Measurements from ENCODE around the gene KCNA3. TPM values are rescaled to one million over a fixed set of nuclear protein-coding genes. Genes with fewer than 3 reads are reported as not detected.

Gene KCNA3
- total RNA-seq, 1 experiment from 2014 or later, result 1.2 TPM

DNA sequence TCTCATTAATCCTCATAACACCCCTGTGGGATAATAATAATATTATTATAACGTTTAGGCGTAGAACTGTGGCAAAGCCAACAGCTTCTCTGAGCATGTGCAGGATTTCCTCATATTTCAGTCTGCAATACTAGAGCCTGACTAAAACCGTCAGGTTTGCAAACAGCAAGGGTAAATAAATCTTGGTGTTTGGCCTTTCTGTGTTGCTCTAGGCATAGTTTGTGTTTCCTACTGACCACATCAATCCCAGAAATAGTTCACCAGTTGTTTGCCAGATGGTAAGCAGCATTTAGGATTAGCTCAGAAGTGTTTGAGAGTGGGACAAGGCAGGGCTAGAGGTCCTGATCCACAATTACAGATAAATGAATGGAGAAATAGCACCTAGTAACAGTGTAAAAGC is 2.8 kb upstream of the KCNA3 start:
- Mint-ChIP-seq H3K4me1 (peaks cover 11% of the 10 kb centered on the region), H3K9me3 (no peaks in the 10 kb centered on the region), H3K36me3 (peaks cover 4% of the 10 kb centered on the region; the same call in 1 of the 2 replicates), H3K4me3 (no peak overlapping the region), H3K27me3 (ENCODE audit: low read depth) (peaks cover 73% of the 10 kb centered on the region), H3K27ac (no peak overlapping the region)
- CTCF ChIA-PET, result interaction anchor here (1.2 to 2.3 kb wide), 2 partner anchors 58 to 103 kb away, joined by 8 read pairs; no protein-coding TSS in a partner anchor
- DNase-seq (ENCODE audit: low spot score), result no peak
- POLR2A ChIA-PET, result no interaction called here
- TF ChIP-seq CBFB (CRISPR knock-in tag; IDR thresholded peaks at IDR 0.05; ENCODE audit: low read depth), result no peak
- TF ChIP-seq, protein P1, sequence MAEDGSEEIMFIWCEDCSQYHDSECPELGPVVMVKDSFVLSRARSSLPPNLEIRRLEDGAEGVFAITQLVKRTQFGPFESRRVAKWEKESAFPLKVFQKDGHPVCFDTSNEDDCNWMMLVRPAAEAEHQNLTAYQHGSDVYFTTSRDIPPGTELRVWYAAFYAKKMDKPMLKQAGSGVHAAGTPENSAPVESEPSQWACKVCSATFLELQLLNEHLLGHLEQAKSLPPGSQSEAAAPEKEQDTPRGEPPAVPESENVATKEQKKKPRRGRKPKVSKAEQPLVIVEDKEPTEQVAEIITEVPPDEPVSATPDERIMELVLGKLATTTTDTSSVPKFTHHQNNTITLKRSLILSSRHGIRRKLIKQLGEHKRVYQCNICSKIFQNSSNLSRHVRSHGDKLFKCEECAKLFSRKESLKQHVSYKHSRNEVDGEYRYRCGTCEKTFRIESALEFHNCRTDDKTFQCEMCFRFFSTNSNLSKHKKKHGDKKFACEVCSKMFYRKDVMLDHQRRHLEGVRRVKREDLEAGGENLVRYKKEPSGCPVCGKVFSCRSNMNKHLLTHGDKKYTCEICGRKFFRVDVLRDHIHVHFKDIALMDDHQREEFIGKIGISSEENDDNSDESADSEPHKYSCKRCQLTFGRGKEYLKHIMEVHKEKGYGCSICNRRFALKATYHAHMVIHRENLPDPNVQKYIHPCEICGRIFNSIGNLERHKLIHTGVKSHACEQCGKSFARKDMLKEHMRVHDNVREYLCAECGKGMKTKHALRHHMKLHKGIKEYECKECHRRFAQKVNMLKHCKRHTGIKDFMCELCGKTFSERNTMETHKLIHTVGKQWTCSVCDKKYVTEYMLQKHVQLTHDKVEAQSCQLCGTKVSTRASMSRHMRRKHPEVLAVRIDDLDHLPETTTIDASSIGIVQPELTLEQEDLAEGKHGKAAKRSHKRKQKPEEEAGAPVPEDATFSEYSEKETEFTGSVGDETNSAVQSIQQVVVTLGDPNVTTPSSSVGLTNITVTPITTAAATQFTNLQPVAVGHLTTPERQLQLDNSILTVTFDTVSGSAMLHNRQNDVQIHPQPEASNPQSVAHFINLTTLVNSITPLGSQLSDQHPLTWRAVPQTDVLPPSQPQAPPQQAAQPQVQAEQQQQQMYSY (CRISPR knock-in tag; IDR thresholded peaks at IDR 0.05), result no peak
- TF ChIP-seq ZNF671 (CRISPR knock-in tag; IDR thresholded peaks at IDR 0.05), result no peak
- no peak for TF ChIP-seq ZNF423 (CRISPR knock-in tag; IDR thresholded peaks at IDR 0.05)
- TF ChIP-seq, protein P2, sequence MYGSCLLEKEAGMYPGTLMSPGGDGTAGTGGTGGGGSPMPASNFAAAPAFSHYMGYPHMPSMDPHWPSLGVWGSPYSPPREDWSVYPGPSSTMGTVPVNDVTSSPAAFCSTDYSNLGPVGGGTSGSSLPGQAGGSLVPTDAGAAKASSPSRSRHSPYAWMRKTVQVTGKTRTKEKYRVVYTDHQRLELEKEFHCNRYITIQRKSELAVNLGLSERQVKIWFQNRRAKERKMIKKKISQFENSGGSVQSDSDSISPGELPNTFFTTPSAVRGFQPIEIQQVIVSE (CRISPR knock-in tag; IDR thresholded peaks at IDR 0.05; ENCODE audit: borderline replicate concordance), result no peak
- no peak for TF ChIP-seq RELA (CRISPR knock-in tag; IDR thresholded peaks at IDR 0.05; ENCODE audit: borderline replicate concordance)
- TF ChIP-seq, protein P3, sequence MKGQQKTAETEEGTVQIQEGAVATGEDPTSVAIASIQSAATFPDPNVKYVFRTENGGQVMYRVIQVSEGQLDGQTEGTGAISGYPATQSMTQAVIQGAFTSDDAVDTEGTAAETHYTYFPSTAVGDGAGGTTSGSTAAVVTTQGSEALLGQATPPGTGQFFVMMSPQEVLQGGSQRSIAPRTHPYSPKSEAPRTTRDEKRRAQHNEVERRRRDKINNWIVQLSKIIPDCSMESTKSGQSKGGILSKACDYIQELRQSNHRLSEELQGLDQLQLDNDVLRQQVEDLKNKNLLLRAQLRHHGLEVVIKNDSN (CRISPR knock-in tag; IDR thresholded peaks at IDR 0.05), result no peak
- TF ChIP-seq, protein P4, sequence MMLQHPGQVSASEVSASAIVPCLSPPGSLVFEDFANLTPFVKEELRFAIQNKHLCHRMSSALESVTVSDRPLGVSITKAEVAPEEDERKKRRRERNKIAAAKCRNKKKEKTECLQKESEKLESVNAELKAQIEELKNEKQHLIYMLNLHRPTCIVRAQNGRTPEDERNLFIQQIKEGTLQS (CRISPR knock-in tag; conservative IDR thresholded peaks at IDR 0.05), result no peak
- TF ChIP-seq, protein P5, sequence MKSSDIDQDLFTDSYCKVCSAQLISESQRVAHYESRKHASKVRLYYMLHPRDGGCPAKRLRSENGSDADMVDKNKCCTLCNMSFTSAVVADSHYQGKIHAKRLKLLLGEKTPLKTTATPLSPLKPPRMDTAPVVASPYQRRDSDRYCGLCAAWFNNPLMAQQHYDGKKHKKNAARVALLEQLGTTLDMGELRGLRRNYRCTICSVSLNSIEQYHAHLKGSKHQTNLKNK (CRISPR knock-in tag; IDR thresholded peaks at IDR 0.05), result no peak
- TF ChIP-seq IRF2 (CRISPR knock-in tag; IDR thresholded peaks at IDR 0.05; ENCODE audit: borderline replicate concordance, low read depth), result no peak
- TF ChIP-seq ZNF121 (CRISPR knock-in tag; IDR thresholded peaks at IDR 0.05), result no peak
- TF ChIP-seq, protein P6, sequence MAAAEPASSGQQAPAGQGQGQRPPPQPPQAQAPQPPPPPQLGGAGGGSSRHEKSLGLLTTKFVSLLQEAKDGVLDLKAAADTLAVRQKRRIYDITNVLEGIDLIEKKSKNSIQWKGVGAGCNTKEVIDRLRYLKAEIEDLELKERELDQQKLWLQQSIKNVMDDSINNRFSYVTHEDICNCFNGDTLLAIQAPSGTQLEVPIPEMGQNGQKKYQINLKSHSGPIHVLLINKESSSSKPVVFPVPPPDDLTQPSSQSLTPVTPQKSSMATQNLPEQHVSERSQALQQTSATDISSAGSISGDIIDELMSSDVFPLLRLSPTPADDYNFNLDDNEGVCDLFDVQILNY (CRISPR knock-in tag; IDR thresholded peaks at IDR 0.05), result no peak
- TF ChIP-seq, protein P7, sequence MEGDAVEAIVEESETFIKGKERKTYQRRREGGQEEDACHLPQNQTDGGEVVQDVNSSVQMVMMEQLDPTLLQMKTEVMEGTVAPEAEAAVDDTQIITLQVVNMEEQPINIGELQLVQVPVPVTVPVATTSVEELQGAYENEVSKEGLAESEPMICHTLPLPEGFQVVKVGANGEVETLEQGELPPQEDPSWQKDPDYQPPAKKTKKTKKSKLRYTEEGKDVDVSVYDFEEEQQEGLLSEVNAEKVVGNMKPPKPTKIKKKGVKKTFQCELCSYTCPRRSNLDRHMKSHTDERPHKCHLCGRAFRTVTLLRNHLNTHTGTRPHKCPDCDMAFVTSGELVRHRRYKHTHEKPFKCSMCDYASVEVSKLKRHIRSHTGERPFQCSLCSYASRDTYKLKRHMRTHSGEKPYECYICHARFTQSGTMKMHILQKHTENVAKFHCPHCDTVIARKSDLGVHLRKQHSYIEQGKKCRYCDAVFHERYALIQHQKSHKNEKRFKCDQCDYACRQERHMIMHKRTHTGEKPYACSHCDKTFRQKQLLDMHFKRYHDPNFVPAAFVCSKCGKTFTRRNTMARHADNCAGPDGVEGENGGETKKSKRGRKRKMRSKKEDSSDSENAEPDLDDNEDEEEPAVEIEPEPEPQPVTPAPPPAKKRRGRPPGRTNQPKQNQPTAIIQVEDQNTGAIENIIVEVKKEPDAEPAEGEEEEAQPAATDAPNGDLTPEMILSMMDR (IDR thresholded peaks at IDR 0.05), result no peak
- no peak for ATAC-seq

DNA sequence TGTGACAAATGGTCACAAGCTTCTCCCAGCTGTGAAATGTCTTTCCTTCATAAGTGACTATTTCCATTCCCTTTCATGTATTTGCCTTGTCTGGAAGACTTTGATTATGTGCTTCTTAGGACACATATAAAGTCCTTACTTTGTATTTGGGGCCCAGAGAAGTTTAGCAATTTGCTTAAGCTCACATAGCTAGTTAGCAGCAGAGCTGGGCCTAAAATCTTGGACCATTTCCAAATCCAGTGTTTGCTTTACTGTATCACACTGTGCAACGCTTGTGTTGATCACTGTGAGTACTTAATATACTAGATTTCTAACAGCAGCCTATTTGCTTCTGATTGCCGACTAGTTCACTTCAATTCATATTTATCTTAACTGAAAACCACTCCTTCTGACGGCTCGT is 2.2 kb upstream of the KCNA3 start:
- no peak overlapping the region for H3K4me3 Mint-ChIP-seq
- H3K36me3 Mint-ChIP-seq, result peaks cover 4% of the 10 kb centered on the region; the same call in 1 of the 2 replicates
- H3K4me1 Mint-ChIP-seq, result peaks cover 11% of the 10 kb centered on the region
- no peaks in the 10 kb centered on the region for H3K9me3 Mint-ChIP-seq
- ATAC-seq, result no peak
- H3K27ac Mint-ChIP-seq, result no peak overlapping the region
- DNase-seq (ENCODE audit: low spot score), result no peak
- peaks cover 79% of the 10 kb centered on the region for H3K27me3 Mint-ChIP-seq (ENCODE audit: low read depth)
- ChIA-PET CTCF (interaction anchor here (1.2 to 2.3 kb wide), 2 partner anchors 57 to 104 kb away, joined by 8 read pairs; no protein-coding TSS in a partner anchor), POLR2A (no interaction called here)
- no peak for TF ChIP-seq ETV6 (CRISPR knock-in tag; IDR thresholded peaks at IDR 0.05)
- TF ChIP-seq, protein P8, sequence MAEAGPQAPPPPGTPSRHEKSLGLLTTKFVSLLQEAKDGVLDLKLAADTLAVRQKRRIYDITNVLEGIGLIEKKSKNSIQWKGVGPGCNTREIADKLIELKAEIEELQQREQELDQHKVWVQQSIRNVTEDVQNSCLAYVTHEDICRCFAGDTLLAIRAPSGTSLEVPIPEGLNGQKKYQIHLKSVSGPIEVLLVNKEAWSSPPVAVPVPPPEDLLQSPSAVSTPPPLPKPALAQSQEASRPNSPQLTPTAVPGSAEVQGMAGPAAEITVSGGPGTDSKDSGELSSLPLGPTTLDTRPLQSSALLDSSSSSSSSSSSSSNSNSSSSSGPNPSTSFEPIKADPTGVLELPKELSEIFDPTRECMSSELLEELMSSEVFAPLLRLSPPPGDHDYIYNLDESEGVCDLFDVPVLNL (CRISPR knock-in tag; IDR thresholded peaks at IDR 0.05; ENCODE audit: borderline replicate concordance, low read depth), result no peak
- no peak for TF ChIP-seq ZNF121 (CRISPR knock-in tag; IDR thresholded peaks at IDR 0.05)
- no peak for TF ChIP-seq ZNF671 (CRISPR knock-in tag; IDR thresholded peaks at IDR 0.05)
- TF ChIP-seq FOXK1 (CRISPR knock-in tag; IDR thresholded peaks at IDR 0.05), result no peak
- TF ChIP-seq, protein P2 (CRISPR knock-in tag; IDR thresholded peaks at IDR 0.05; ENCODE audit: borderline replicate concordance), result no peak
- no peak for TF ChIP-seq CBFB (CRISPR knock-in tag; IDR thresholded peaks at IDR 0.05; ENCODE audit: low read depth)
- TF ChIP-seq, protein P9, sequence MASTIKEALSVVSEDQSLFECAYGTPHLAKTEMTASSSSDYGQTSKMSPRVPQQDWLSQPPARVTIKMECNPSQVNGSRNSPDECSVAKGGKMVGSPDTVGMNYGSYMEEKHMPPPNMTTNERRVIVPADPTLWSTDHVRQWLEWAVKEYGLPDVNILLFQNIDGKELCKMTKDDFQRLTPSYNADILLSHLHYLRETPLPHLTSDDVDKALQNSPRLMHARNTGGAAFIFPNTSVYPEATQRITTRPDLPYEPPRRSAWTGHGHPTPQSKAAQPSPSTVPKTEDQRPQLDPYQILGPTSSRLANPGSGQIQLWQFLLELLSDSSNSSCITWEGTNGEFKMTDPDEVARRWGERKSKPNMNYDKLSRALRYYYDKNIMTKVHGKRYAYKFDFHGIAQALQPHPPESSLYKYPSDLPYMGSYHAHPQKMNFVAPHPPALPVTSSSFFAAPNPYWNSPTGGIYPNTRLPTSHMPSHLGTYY (CRISPR knock-in tag; IDR thresholded peaks at IDR 0.05), result no peak
- TF ChIP-seq, protein P5 (CRISPR knock-in tag; IDR thresholded peaks at IDR 0.05), result no peak
- TF ChIP-seq IRF2 (CRISPR knock-in tag; IDR thresholded peaks at IDR 0.05; ENCODE audit: borderline replicate concordance, low read depth), result no peak
